PC-3 (cell line): ENCODE measurements around the gene SHISA8. TPM values are rescaled to one million over a fixed set of nuclear protein-coding genes. Genes with fewer than 3 reads are reported as not detected.

Experiments
- ATAC-seq: fragments of 200-7000 bp; cut with Tn5 transposase; 2 replicates; pipeline ENCODE4 v1.9.1; 2020; ENCODE audit warnings: mild to moderate bottlenecking, moderate library complexity
- Bru-seq: library from RNA; stranded (reverse); fragments of 400-500 nt; gene quantifications from one replicate; lab custom pipeline; 2021; lab: Mats Ljungman, UMichigan
- BruChase-seq, 2 experiments: library from RNA; stranded (reverse); fragments of 400-500 nt; gene quantifications; one replicate each; lab custom pipeline; 2021; lab: Mats Ljungman, UMichigan
- BruUV-seq: library from RNA; stranded (reverse); fragments of 400-500 nt; replicated peaks from 2 replicates; lab custom pipeline; 2021; lab: Mats Ljungman, UMichigan
- CTCF ChIA-PET: fragments of 300-600 bp; sonication (Branson Sonifier 250); formaldehyde crosslinking; loops from one replicate; lab custom pipeline; 2022; ENCODE audit warnings: antibody characterized with exemption; lab: Charles Lee
- POLR2A ChIA-PET: fragments of 300-600 bp; sonication (Branson Sonifier 250); formaldehyde crosslinking; loops from one replicate; lab custom pipeline; 2022; ENCODE audit warnings: antibody characterized with exemption; ENCODE audit not compliant: unreplicated experiment; lab: Charles Lee
- DNase-seq: peaks from one replicate; pipeline ENCODE4 v3.0.0-alpha.2; 2015
- H2AFZ ChIP-seq: fragments of 300-600 bp; sonication (generic); 2 replicates; pipeline ENCODE4 v1.6.0; 2016; ENCODE audit warnings: antibody characterized with exemption, low read length
- H3F3A ChIP-seq: fragments of 300-600 bp; sonication (generic); one replicate; pipeline ENCODE4 v1.6.0; 2017; ENCODE audit warnings: antibody characterized with exemption, low read length, control low read depth, mild to moderate bottlenecking; ENCODE audit not compliant: unreplicated experiment
- H3K27ac ChIP-seq: fragments of 300-600 bp; sonication (generic); 2 replicates; pipeline ENCODE4 v1.5.1; 2016; ENCODE audit warnings: mild to moderate bottlenecking, low read length
- H3K27me3 ChIP-seq: fragments of 300-600 bp; sonication (generic); 2 replicates; pipeline ENCODE4 v1.6.1; 2016; ENCODE audit warnings: low read length, mixed read lengths
- H3K36me3 ChIP-seq: fragments of 300-600 bp; sonication (generic); 2 replicates; pipeline ENCODE4 v1.6.1; 2016; ENCODE audit warnings: low read depth, mixed run types, low read length, mixed read lengths
- H3K4me1 ChIP-seq: fragments of 300-600 bp; sonication (generic); 2 replicates; pipeline ENCODE4 v1.5.1; 2016; ENCODE audit warnings: low read length; ENCODE audit not compliant: insufficient read depth
- H3K4me2 ChIP-seq: fragments of 300-600 bp; sonication (generic); 2 replicates; pipeline ENCODE4 v1.6.0; 2016; ENCODE audit warnings: low read length
- H3K4me3 ChIP-seq: fragments of 300-600 bp; sonication (generic); 2 replicates; pipeline ENCODE4 v1.5.1; 2016; ENCODE audit warnings: mild to moderate bottlenecking, low read length, mixed read lengths
- H3K79me2 ChIP-seq: fragments of 300-600 bp; sonication (generic); 2 replicates; pipeline ENCODE4 v1.6.1; 2017; ENCODE audit warnings: low read length, mixed read lengths
- H3K9ac ChIP-seq: fragments of 300-600 bp; sonication (generic); 2 replicates; pipeline ENCODE4 v1.6.0; 2016; ENCODE audit warnings: mild to moderate bottlenecking, low read length
- H3K9me2 ChIP-seq: fragments of 300-600 bp; sonication (generic); replicated peaks from 2 replicates; pipeline ENCODE4 v1.6.1; 2016; ENCODE audit warnings: mixed run types, low read length, mixed read lengths
- H3K9me3 ChIP-seq: fragments of 300-600 bp; sonication (generic); 2 replicates; pipeline ENCODE4 v1.6.1; 2016; ENCODE audit warnings: low read length, mixed read lengths
- H4K20me1 ChIP-seq: fragments of 300-600 bp; sonication (generic); 2 replicates; pipeline ENCODE4 v1.6.1; 2016; ENCODE audit warnings: low read length, mixed read lengths
- EZH2 ChIP-seq: fragments of 300-600 bp; sonication (generic); IDR thresholded peaks from one replicate; pipeline ENCODE4 v1.6.1; 2017; ENCODE audit warnings: antibody characterized with exemption, mild to moderate bottlenecking, low read length; ENCODE audit not compliant: unreplicated experiment
- EZH2phosphoT487 ChIP-seq: fragments of 300-600 bp; sonication (generic); IDR thresholded peaks from 2 replicates; pipeline ENCODE4 v1.6.1; 2018; ENCODE audit warnings: mild to moderate bottlenecking, antibody characterized with exemption, low read length, borderline replicate concordance
- intact Hi-C: fragments of 100-400 bp; cut with micrococcal nuclease; formaldehyde crosslinking; loops from 2 replicates; pipeline ENCODE4 v1.9.0; 2023
- long read RNA-seq: library from polyadenylated mRNA; unstranded; transcript quantifications from one replicate; pipeline ENCODE4 v2.0.0, GENCODE V29; 2021; ENCODE audit not compliant: unreplicated experiment
- total RNA-seq: library from RNA; depleted of rRNA; stranded (reverse); fragments of >200 nt; gene quantifications from 2 replicates; pipeline ENCODE4 v1.2.3, GENCODE V29; 2014; rRNA removed
- TF ChIP-seq, protein P1 (sequence below): fragments of 300-600 bp; sonication (generic); conservative IDR thresholded peaks from 2 replicates; pipeline ENCODE4 v1.5.1; 2017; ENCODE audit warnings: antibody characterized with exemption, low read depth, mild to moderate bottlenecking, low read length

Gene SHISA8
- not detected in 2 replicates for total RNA-seq
- percentile 11 among the genes with signal in this experiment for Bru-seq, nascent RNA
- percentile 2 among the genes with signal in this experiment for BruChase-seq, experiment 1, labeled RNA remaining after a 6-hour chase
- not detected for BruChase-seq, experiment 2, labeled RNA remaining after a 2-hour chase
- long read RNA-seq: 0 reads

DNA sequence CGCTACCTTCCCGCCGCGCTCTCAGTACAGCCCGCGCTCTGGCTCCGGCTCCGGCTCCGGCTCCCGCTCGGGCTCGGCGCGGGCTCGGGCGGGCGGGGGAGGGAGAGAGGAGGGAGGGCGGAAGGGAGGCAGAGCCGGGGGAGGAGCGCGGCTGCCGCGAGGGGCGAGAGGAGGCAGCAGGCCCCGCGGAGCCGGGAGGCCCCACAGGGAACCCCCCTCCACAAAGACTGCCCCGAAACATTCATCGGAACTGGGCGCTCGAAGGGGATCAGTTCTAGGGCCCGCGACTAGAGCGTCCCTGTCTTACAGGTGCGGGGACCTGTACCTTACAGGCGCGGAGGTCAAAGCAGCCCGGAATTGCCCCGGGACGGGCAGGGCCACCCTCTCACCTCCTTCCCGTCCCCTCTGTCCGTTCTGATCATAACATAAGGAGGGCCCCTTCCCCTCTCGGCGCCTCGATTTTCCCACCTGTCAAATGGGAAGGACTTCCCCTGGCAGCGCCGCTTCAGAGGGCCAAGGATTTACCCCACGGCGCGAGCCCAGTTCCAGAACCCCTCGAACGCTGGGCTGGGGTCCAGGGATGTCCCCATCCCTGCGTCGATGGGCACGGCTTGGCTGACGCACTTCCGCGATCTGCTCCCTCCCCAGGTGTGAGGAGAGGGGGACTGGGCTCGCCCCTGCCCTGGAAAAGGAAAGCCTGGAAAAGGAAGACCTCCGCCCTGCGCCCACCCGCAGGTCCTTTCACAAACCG, at the start of gene SHISA8:
Gene SHISA8, minus strand, starts transcription at position 40 of the 751 bp plus-strand sequence. CDS start 407 bp downstream, outside the sequence.
- H3K9me3 ChIP-seq: no peaks in the 10 kb centered on the region
- peak; percentile 54 for ATAC-seq
- H3K9ac ChIP-seq: no peak within 1 kb of the TSS
- ChIA-PET CTCF (no interaction called here), POLR2A (no interaction called here)
- H3K4me3 ChIP-seq: peak within 1 kb of the TSS; percentile 60
- no peaks in the 10 kb centered on the region for H3K36me3 ChIP-seq
- no peak within 1 kb of the TSS for H3K27ac ChIP-seq
- H3F3A ChIP-seq: no peaks in the 10 kb centered on the region
- H2AFZ ChIP-seq: no peak within 1 kb of the TSS
- intact Hi-C loops: no loop called here
- H3K9me2 ChIP-seq: no peaks in the 10 kb centered on the region
- TF ChIP-seq EZH2phosphoT487 (no peak), EZH2 (no peak)
- TF ChIP-seq, protein P1, sequence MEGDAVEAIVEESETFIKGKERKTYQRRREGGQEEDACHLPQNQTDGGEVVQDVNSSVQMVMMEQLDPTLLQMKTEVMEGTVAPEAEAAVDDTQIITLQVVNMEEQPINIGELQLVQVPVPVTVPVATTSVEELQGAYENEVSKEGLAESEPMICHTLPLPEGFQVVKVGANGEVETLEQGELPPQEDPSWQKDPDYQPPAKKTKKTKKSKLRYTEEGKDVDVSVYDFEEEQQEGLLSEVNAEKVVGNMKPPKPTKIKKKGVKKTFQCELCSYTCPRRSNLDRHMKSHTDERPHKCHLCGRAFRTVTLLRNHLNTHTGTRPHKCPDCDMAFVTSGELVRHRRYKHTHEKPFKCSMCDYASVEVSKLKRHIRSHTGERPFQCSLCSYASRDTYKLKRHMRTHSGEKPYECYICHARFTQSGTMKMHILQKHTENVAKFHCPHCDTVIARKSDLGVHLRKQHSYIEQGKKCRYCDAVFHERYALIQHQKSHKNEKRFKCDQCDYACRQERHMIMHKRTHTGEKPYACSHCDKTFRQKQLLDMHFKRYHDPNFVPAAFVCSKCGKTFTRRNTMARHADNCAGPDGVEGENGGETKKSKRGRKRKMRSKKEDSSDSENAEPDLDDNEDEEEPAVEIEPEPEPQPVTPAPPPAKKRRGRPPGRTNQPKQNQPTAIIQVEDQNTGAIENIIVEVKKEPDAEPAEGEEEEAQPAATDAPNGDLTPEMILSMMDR: no peak
- 0 out of 2 replicates have a peak, but pooled peaks cover 6% of the 10 kb centered on the region for H3K27me3 ChIP-seq
- BruUV-seq: no TSS peak
- peak; percentile 43 for DNase-seq
- no peaks in the 10 kb centered on the region for H4K20me1 ChIP-seq
- H3K79me2 ChIP-seq: no peaks in the 10 kb centered on the region
- H3K4me1 ChIP-seq: peaks cover 6% of the 10 kb centered on the region
- peak within 1 kb of the TSS; percentile 71 for H3K4me2 ChIP-seq

DNA sequence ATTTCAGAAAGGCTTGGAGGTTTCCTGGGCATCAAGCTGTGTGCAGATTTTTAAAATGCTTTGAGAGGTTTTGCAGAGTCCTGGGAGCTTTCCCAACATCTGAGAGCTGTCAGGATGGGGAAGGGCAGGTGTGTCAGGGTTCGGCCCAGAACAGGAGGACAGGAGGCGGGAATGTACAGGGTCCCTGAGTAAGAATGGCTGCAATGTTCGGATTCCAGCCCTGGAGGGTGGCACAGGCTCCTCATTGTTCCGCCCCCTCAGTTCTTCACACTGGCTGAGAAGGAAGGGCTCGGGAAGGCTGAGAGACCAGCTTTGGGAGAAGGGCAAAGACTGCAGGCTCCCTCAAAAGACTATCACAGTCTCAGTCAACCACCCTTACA, 49.2 kb upstream of the SHISA8 start:
- Histone ChIP-seq H3K27me3 (no peaks in the 10 kb centered on the region), H3K4me2 (no peak overlapping the region), H3K4me1 (no peaks in the 10 kb centered on the region), H3F3A (no peaks in the 10 kb centered on the region), H3K36me3 (no peaks in the 10 kb centered on the region), H4K20me1 (no peaks in the 10 kb centered on the region), H3K9me3 (no peaks in the 10 kb centered on the region), H3K79me2 (no peaks in the 10 kb centered on the region), H3K4me3 (no peak overlapping the region), H3K9ac (no peak overlapping the region), H2AFZ (no peak overlapping the region), H3K27ac (no peak overlapping the region), H3K9me2 (no peaks in the 10 kb centered on the region)
- CTCF ChIA-PET: no interaction called here
- BruUV-seq: no TSS peak
- ATAC-seq: no peak
- POLR2A ChIA-PET: no interaction called here
- TF ChIP-seq EZH2 (no peak), EZH2phosphoT487 (no peak)
- TF ChIP-seq, protein P1: no peak
- DNase-seq: no peak
- intact Hi-C loops: no loop called here
